Esophagus (tissue), 2 donors: ENCODE results near the gene ITGA2B. TPM values are rescaled to one million over a fixed set of nuclear protein-coding genes. Genes with fewer than 3 reads are reported as not detected.

Experiments
- H3K27ac ChIP-seq, 2 donors: one replicate each; pipeline ENCODE4 v1.5.1; 2013; ENCODE audit warnings: low read depth in 2 of 2, mild to moderate bottlenecking in 2 of 2, inconsistent platforms in 1 of 2, low read length in 1 of 2, moderate library complexity in 1 of 2
- H3K27me3 ChIP-seq, 2 donors: one replicate each; pipeline ENCODE4 v1.6.1; 2013; ENCODE audit warnings: low read length in 2 of 2, control low read depth in 1 of 2, mild to moderate bottlenecking in 1 of 2; ENCODE audit not compliant: insufficient read depth in 2 of 2, control insufficient read depth in 1 of 2
- H3K36me3 ChIP-seq, 2 donors: one replicate each; pipeline ENCODE4 v1.6.1; 2013; ENCODE audit warnings: low read length in 1 of 2; ENCODE audit not compliant: control insufficient read depth in 2 of 2, insufficient read depth in 2 of 2
- H3K4me1 ChIP-seq, 2 donors: one replicate each; pipeline ENCODE4 v1.6.1; 2013; ENCODE audit warnings: low read length in 1 of 2; ENCODE audit not compliant: control insufficient read depth in 2 of 2, insufficient read depth in 2 of 2
- H3K4me3 ChIP-seq, 2 donors: one replicate each; pipeline ENCODE4 v1.5.1; 2013; ENCODE audit warnings: low read length in 2 of 2, mild to moderate bottlenecking in 2 of 2, low read depth in 1 of 2, moderate library complexity in 1 of 2
- H3K9me3 ChIP-seq, 2 donors: one replicate each; pipeline ENCODE4 v1.6.1; 2013; ENCODE audit warnings: mild to moderate bottlenecking in 2 of 2, low read depth in 1 of 2, low read length in 1 of 2, moderate library complexity in 1 of 2; ENCODE audit not compliant: control insufficient read depth in 2 of 2, insufficient read depth in 1 of 2
- WGBS, 2 donors: extraction: QIAGEN DNeasy Blood & Tissue Kit; methylation state at CpG; one replicate each; pipeline ENCODE4 v1.1.7; 2013; 5-methylcytosine and 5-hydroxymethylcytosine counted together
- polyA plus RNA-seq, 2 donors: library from polyadenylated mRNA; stranded (reverse); fragments of 200-250 nt; gene quantifications; one replicate each; pipeline ENCODE4 v1.2.3, GENCODE V29; 2013
- donor health status: healthy with polysubstance abuse.
- donor health status: Bipolar disorder and iron deficiency.

ITGA2B gene
- polyA plus RNA-seq, 2 donors: 0.27 to 0.84 TPM

DNA sequence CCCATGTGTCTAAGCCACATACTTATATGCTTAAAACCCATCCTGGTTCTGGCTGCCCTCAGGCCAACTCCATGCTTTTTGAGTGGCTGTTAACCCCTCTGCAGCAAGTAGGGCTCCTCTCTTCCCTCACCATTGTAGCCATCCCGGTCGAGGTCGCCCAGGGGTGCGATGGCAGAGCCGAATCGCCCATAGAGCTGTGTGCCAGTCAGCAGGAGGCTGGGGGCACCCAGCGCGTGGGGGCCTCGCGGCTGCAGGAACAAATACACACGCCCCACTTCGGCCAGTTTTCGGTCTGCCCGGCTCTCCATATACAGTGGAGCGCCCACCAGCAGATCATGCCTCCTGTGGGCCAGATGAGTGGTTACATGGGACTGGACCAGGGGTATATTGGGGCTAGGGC lies 6.1 kb downstream of the ITGA2B start:
- H3K4me1 ChIP-seq: peaks cover 5 to 7% of the 10 kb centered on the region in 2 donors
- no peak overlapping the region for H3K4me3 ChIP-seq
- H3K27ac ChIP-seq: no peak overlapping the region
- H3K27me3 ChIP-seq: no peaks in the 10 kb centered on the region
- H3K36me3 ChIP-seq: no peaks in the 10 kb centered on the region
- H3K9me3 ChIP-seq: no peaks in the 10 kb centered on the region
- WGBS, 2 donors: 90 to 93% methylated on average over 15 of the region's 15 CpGs

DNA sequence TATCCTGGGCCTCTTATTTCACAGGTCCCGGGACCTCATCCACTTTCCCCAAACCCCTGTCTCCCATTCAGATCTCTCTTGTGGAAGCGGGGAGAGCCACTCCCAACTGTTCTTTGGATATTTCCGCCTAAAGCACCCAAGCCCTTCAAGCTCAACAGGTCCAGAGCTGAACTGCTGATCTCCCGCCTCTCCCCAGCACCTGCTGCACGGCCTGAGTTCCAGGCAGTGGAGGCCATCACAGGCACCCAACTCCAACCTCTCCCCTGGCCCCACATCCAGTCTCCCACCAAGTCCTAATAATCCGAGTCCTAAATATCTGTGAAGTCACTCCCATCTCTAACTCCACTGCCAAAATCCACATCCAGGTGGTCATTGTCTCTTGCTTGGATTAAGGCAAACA lies 6.5 kb downstream of the ITGA2B start:
- Histone ChIP-seq H3K27ac (no peak overlapping the region), H3K36me3 (no peaks in the 10 kb centered on the region), H3K4me1 (peaks cover 5 to 7% of the 10 kb centered on the region in 2 donors), H3K9me3 (no peaks in the 10 kb centered on the region), H3K4me3 (no peak overlapping the region), H3K27me3 (no peaks in the 10 kb centered on the region)
- WGBS, 2 donors: 87 to 89% methylated on average over 6 of the region's 6 CpGs

DNA sequence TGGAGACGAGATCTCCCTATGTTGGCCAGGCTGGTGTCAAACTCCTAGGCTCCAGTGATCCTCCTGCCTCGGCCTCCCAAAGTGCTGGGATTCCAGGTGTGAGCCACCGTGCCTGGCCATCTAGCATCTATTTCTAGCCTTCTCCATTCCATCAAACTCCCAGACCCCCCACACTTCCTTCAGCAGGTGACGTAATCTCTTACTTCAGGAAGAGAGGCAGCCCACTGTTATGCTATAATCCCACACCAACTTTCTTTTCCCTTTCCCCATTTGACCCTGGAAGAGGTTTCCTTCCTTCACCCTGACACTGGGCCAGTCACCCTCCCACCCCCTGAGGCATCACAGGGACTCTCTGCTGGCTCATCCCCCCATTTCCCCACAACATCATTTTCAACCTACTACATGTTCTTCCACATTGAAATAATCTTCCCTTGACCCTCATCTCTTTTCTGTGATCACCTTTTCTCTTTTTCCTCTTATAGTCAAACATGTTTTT lies 7.6 kb downstream of the ITGA2B start:
- Histone ChIP-seq H3K36me3 (no peaks in the 10 kb centered on the region), H3K27ac (no peak overlapping the region), H3K9me3 (no peaks in the 10 kb centered on the region), H3K4me1 (peaks cover 5 to 7% of the 10 kb centered on the region in 2 donors), H3K27me3 (no peaks in the 10 kb centered on the region), H3K4me3 (no peak overlapping the region)
- 80 to 81% methylated on average over 4 of the region's 4 CpGs for WGBS, 2 donors

DNA sequence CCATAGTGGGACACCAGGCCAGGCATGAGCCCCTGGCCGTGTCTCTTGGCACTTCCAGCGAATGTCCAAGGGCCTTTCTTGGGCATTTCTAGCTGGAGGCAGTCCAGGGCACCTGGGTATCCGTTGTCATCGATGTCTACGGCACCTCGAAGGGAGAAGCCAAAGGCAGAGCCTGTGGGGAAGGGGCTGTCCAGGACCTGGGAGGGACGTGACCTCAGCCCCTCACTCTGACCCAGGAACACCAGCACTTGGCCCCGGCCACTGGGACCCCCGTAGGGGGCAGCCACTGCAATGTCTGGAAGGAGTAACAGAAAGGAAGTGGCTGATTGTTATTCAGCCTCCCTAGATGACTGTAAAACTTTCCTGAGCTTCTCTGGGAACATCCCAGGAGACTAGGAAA lies 8.7 kb downstream of the ITGA2B start:
- Histone ChIP-seq H3K27ac (no peak overlapping the region), H3K4me3 (no peak overlapping the region), H3K36me3 (no peaks in the 10 kb centered on the region), H3K27me3 (no peaks in the 10 kb centered on the region), H3K9me3 (no peaks in the 10 kb centered on the region), H3K4me1 (peaks cover 1 to 2% of the 10 kb centered on the region in 2 donors)
- 76 to 77% methylated on average over 9 of the region's 9 CpGs for WGBS, 2 donors

DNA sequence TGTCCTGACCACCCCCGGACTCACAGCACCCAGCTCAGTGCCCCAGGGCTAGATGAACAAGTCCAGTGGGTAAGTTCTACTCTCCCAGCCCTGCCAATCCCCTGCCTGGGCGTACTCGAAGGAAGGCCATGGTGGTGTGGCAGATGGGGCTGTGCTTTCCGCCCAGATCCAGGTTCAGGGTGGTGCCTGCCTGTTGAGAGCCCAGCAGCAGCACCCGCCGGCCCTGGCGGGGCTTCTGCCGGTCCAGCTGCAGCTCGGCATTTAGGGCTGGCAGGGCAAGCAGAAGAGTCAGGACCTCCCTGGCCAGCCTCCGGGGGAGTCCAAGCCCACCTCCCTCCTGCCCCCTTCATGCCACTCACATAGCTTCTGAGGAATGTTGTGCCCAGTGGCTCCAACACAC lies 9.6 kb downstream of the ITGA2B start:
- no peaks in the 10 kb centered on the region for H3K27me3 ChIP-seq
- peaks cover 0 to 4% of the 10 kb centered on the region in 2 donors for H3K4me1 ChIP-seq
- no peaks in the 10 kb centered on the region for H3K36me3 ChIP-seq
- no peak overlapping the region for H3K4me3 ChIP-seq
- H3K27ac ChIP-seq: no peak overlapping the region
- WGBS, 2 donors: 86 to 90% methylated on average over 10 of the region's 10 CpGs
- H3K9me3 ChIP-seq: no peaks in the 10 kb centered on the region

DNA sequence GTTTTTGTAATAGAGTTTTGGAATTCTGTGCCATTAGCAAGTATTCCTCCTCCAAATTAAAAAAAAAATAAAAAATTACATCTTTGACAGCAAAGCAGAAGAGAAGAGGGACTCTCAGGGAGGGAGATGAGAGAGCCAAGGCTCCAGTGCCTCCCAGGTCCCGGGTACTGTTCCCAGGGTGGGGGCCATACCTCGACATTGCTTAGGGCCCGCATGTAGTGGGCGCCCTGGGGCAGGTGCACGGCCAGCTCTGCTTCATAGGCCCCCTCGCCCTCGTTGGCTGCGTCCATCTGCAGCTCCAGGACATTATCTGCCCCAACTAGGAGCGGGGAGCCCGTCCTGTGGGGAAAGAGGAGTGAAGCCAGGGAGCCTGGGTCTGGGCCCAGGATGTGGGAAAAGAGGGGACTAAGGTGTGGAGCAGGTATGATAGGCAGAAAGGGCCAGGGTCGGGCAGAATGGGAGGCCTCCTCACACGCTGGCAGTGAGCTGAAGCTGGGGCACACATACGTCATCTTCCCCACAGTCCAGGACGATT lies 11.2 kb downstream of the ITGA2B start:
- Histone ChIP-seq H3K27me3 (no peaks in the 10 kb centered on the region), H3K9me3 (no peaks in the 10 kb centered on the region), H3K4me3 (no peak overlapping the region), H3K36me3 (no peaks in the 10 kb centered on the region), H3K27ac (no peak overlapping the region), H3K4me1 (peaks cover 4 to 6% of the 10 kb centered on the region in 2 donors)
- 84 to 86% methylated on average over 14 of the region's 14 CpGs for WGBS, 2 donors

DNA sequence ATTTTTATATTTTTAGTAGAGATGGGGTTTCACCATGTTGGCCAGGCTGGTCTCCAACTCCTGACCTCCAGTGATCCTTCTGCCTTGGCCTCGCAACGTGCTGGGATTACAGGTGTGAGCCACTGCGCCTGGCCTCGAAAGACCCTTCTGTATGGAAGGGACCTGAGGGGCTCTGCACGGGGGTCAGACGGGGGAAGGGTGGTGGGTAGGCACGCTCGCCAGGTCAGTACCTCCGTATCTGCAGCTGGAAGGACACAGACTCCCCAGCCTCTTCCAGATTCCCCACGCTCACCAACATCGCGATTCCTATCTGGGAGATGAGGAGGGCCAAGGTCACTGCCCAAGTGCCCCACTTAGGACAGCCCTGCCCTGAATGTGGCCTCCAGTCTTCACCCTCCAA lies 12.7 kb downstream of the ITGA2B start:
- H3K27me3 ChIP-seq: no peaks in the 10 kb centered on the region
- H3K4me1 ChIP-seq: peaks cover 4 to 6% of the 10 kb centered on the region in 2 donors
- H3K27ac ChIP-seq: no peak overlapping the region
- 85 to 90% methylated on average over 12 of the region's 12 CpGs for WGBS, 2 donors
- H3K36me3 ChIP-seq: no peaks in the 10 kb centered on the region
- no peak overlapping the region for H3K4me3 ChIP-seq
- no peaks in the 10 kb centered on the region for H3K9me3 ChIP-seq

DNA sequence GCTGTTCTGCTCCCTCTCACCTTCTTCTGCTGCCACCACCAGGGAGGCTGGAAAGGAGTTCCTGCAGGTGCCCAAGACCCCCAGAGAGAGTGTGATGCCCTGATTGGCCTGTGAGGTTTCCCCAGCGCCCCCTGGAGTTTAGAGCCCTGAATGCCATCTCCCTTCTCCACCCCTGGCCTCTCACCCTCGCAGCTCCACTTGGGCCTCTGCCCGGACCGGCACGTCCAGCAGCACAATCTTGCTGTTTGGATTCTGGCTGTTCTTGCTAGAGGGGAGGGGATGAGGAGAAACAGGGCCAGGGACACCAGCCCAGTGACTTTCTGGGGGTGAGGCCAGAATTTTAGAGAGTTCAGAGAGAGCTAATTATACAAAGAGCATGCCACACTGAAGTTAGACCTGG lies 13.3 kb downstream of the ITGA2B start:
- H3K36me3 ChIP-seq: no peaks in the 10 kb centered on the region
- no peak overlapping the region for H3K4me3 ChIP-seq
- no peaks in the 10 kb centered on the region for H3K9me3 ChIP-seq
- H3K27ac ChIP-seq: no peak overlapping the region
- H3K27me3 ChIP-seq: no peaks in the 10 kb centered on the region
- H3K4me1 ChIP-seq: peaks cover 4 to 6% of the 10 kb centered on the region in 2 donors
- 16 to 17% methylated on average over 5 of the region's 5 CpGs for WGBS, 2 donors

DNA sequence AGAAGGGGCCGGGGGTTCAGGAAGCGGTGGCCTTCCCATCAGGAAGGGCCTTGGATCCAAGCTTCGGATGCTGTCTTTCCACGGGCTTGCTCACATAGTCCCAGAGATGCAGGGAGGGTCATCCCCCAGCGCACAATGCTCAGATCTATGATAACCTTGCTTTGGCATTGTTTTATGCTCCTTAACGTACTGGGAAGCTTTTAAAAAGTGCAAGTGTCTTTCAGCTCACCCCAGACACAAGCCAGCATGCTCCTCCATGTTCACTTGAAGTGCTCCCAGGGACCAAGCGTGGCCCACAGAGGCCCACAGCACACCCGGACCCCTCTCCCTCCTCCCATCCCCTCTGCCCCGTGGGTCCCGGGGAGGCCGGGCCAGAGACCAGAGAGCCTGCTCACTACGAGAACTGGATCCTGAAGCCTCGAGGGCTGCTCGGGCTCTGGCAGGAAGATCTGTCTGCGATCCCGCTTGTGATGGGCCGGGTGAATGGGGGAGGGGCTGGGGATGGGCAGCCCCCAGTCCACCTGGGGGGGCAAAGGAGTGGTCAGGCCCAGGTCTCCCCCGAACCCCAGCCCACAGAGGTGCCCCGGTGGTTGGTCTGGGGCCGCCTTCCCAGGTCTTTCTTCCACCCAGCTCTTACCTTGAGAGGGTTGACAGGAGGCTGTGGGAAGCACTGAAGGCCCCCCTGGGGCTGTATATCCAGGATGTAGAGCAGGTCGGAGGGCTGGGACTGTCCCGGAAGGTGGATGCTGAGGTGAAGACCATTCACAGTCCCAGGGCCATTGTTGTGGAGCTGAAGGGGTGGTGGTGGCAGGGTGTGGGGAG lies 14.0 kb downstream of the ITGA2B start:
- H3K27me3 ChIP-seq: no peaks in the 10 kb centered on the region
- H3K9me3 ChIP-seq: no peaks in the 10 kb centered on the region
- peaks cover 4 to 6% of the 10 kb centered on the region in 2 donors for H3K4me1 ChIP-seq
- WGBS, 2 donors: 39 to 50% methylated on average over 22 of the region's 22 CpGs
- no peaks in the 10 kb centered on the region for H3K36me3 ChIP-seq
- no peak overlapping the region for H3K4me3 ChIP-seq
- no peak overlapping the region for H3K27ac ChIP-seq
